MM.1S (cell line): ENCODE measurements around the gene CXCR5.

ENCODE experiments used
- DNase-seq: peaks from one replicate; pipeline ENCODE4 v3.0.0-alpha.2; 2015
- H2AFZ ChIP-seq: fragments of 300-600 bp; sonication (generic); 2 replicates; pipeline ENCODE4 v1.6.0; 2016; ENCODE audit warnings: antibody characterized with exemption, low read length
- H3F3A ChIP-seq: fragments of 300-600 bp; sonication (generic); 2 replicates; pipeline ENCODE4 v1.6.1; 2016; ENCODE audit warnings: mild to moderate bottlenecking, antibody characterized with exemption, low read length, moderate library complexity, mixed read lengths; ENCODE audit not compliant: insufficient read depth
- H3K27ac ChIP-seq: fragments of 300-600 bp; sonication (generic); 2 replicates; pipeline ENCODE4 v1.5.1; 2016; ENCODE audit warnings: mild to moderate bottlenecking, low read length
- H3K27me3 ChIP-seq: fragments of 300-600 bp; sonication (generic); replicated peaks from 2 replicates; pipeline ENCODE4 v1.6.0; 2016; ENCODE audit warnings: low read length; ENCODE audit not compliant: insufficient read depth
- H3K36me3 ChIP-seq: fragments of 300-600 bp; sonication (generic); replicated peaks from 2 replicates; pipeline ENCODE4 v1.6.1; 2016; ENCODE audit warnings: mild to moderate bottlenecking, low read length, mixed read lengths; ENCODE audit not compliant: insufficient read depth
- H3K4me1 ChIP-seq: fragments of 300-600 bp; sonication (generic); 2 replicates; pipeline ENCODE4 v1.6.1; 2016; ENCODE audit warnings: low read length, mixed read lengths
- H3K4me2 ChIP-seq: fragments of 300-600 bp; sonication (generic); 2 replicates; pipeline ENCODE4 v1.6.0; 2016; ENCODE audit warnings: low read depth, low read length
- H3K4me3 ChIP-seq: fragments of 300-600 bp; sonication (generic); 2 replicates; pipeline ENCODE4 v1.5.1; 2016; ENCODE audit warnings: low read length, mixed read lengths
- H3K79me2 ChIP-seq: fragments of 300-600 bp; sonication (generic); 2 replicates; pipeline ENCODE4 v1.6.1; 2016; ENCODE audit warnings: mixed run types, low read length, mixed read lengths
- H3K9ac ChIP-seq: fragments of 300-600 bp; sonication (generic); 2 replicates; pipeline ENCODE4 v1.6.1; 2016; ENCODE audit warnings: low read length, mixed read lengths
- H3K9me2 ChIP-seq: fragments of 300-600 bp; sonication (generic); replicated peaks from 2 replicates; pipeline ENCODE4 v1.6.1; 2016; ENCODE audit warnings: mild to moderate bottlenecking, low read length, mixed read lengths; ENCODE audit not compliant: insufficient read depth
- H3K9me3 ChIP-seq: fragments of 300-600 bp; sonication (generic); replicated peaks from 2 replicates; pipeline ENCODE4 v1.6.1; 2016; ENCODE audit warnings: mild to moderate bottlenecking, low read length, mixed read lengths; ENCODE audit not compliant: insufficient read depth
- H4K20me1 ChIP-seq: fragments of 300-600 bp; sonication (generic); 2 replicates; pipeline ENCODE4 v1.6.1; 2016; ENCODE audit warnings: mild to moderate bottlenecking, low read length, moderate library complexity, mixed read lengths; ENCODE audit not compliant: insufficient read depth
- EZH2 ChIP-seq: fragments of 300-600 bp; sonication (generic); optimal IDR thresholded peaks from 2 replicates; pipeline ENCODE3; 2017; ENCODE audit warnings: low read depth, mild to moderate bottlenecking, antibody characterized with exemption, low read length, mixed read lengths
- EZH2phosphoT487 ChIP-seq: fragments of 300-600 bp; sonication (generic); IDR thresholded peaks from 2 replicates; pipeline ENCODE4 v1.6.1; 2018; ENCODE audit warnings: antibody characterized with exemption, low read length
- TF ChIP-seq, protein P1 (sequence below): fragments of 300-600 bp; sonication (generic); IDR thresholded peaks from 2 replicates; pipeline ENCODE4 v1.5.1; 2016; ENCODE audit warnings: antibody characterized with exemption, low read length, mixed read lengths

The CXCR5 gene

DNA sequence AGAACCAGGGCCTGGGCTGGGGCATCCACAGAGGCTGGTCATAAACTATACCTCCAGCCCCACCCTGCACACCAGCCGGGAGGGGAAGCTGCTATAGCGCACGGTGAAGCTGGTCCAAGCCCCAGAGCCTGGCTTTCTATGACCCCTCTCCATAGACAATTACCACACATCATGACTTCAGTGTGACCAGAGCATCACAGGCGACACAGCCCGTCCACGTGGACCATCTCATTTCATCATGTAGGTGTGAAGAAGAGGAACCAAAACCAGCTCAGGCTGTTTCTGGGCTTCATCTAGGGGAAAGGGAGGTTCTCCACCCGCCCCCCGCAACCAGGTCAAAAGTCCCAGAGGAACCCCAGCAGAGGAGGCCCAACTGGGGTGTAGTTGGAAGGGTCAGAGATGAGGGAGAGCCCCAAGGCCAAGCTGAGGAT is 3.0 kb downstream of the CXCR5 start:
- no peak overlapping the region for H3K27ac ChIP-seq
- no peak for DNase-seq
- H3K4me1 ChIP-seq: peaks cover under 1% of the 10 kb centered on the region; the same call in 1 of the 2 replicates
- no peaks in the 10 kb centered on the region for H3F3A ChIP-seq
- TF ChIP-seq EZH2 (no peak), EZH2phosphoT487 (no peak)
- TF ChIP-seq, protein P1, sequence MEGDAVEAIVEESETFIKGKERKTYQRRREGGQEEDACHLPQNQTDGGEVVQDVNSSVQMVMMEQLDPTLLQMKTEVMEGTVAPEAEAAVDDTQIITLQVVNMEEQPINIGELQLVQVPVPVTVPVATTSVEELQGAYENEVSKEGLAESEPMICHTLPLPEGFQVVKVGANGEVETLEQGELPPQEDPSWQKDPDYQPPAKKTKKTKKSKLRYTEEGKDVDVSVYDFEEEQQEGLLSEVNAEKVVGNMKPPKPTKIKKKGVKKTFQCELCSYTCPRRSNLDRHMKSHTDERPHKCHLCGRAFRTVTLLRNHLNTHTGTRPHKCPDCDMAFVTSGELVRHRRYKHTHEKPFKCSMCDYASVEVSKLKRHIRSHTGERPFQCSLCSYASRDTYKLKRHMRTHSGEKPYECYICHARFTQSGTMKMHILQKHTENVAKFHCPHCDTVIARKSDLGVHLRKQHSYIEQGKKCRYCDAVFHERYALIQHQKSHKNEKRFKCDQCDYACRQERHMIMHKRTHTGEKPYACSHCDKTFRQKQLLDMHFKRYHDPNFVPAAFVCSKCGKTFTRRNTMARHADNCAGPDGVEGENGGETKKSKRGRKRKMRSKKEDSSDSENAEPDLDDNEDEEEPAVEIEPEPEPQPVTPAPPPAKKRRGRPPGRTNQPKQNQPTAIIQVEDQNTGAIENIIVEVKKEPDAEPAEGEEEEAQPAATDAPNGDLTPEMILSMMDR: no peak
- H4K20me1 ChIP-seq: no peaks in the 10 kb centered on the region
- no peak overlapping the region for H3K9ac ChIP-seq
- peaks cover 20% of the 10 kb centered on the region; the same call in 1 of the 2 replicates for H3K27me3 ChIP-seq
- H3K79me2 ChIP-seq: no peaks in the 10 kb centered on the region
- no peak overlapping the region for H2AFZ ChIP-seq
- no peak overlapping the region for H3K4me3 ChIP-seq
- H3K36me3 ChIP-seq: no peaks in the 10 kb centered on the region
- no peak overlapping the region for H3K4me2 ChIP-seq
- no peaks in the 10 kb centered on the region for H3K9me2 ChIP-seq
- H3K9me3 ChIP-seq: no peaks in the 10 kb centered on the region

DNA sequence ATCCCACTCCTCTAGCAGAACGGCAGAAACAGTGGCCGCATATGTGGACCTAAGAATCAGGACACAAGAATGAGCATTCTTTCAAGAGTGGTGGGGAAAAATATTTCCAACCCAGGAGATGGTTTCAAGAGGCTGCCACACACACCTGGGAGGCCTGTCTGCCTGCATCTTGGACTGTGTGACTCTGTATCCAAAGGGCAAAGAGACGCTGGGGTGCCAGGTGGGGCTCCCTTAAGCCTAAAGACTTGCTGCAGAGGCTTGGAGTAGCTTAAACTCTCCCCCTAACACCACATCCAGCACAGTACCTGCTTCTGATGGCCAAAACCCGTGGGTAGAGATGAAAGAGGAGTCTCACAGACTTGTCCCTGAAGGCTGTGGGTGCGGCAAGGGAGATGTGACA is 3.5 kb downstream of the CXCR5 start:
- Histone ChIP-seq H3F3A (no peaks in the 10 kb centered on the region), H3K9ac (no peak overlapping the region), H3K79me2 (no peaks in the 10 kb centered on the region), H3K36me3 (no peaks in the 10 kb centered on the region), H3K27me3 (peaks cover 20% of the 10 kb centered on the region; the same call in 1 of the 2 replicates), H3K27ac (no peak overlapping the region), H3K4me2 (no peak overlapping the region), H3K9me2 (no peaks in the 10 kb centered on the region), H4K20me1 (no peaks in the 10 kb centered on the region), H3K4me3 (no peak overlapping the region), H2AFZ (no peak overlapping the region), H3K4me1 (peaks cover 5% of the 10 kb centered on the region), H3K9me3 (no peaks in the 10 kb centered on the region)
- DNase-seq: no peak
- TF ChIP-seq EZH2: no peak
- TF ChIP-seq EZH2phosphoT487: no peak
- TF ChIP-seq, protein P1: no peak

DNA sequence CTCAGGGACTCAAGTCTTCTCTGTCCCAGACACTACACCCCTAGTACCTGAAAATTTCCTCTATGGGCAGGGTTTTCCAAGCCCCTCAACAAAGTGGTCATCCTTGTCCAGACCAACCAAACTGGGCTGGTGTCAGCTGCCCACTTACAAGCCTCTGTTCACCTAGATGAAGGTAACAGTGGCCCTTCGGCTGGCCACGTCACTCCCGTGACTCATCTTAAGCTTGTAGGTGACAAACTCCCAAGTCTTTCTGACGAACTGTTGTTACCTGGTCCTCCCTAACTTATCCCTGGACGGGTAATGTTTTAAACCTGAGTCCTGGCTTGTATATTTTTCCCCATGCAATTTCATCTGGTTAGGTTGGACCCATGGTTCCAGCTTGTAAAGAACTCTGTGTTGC is 4.7 kb downstream of the CXCR5 start:
- TF ChIP-seq, protein P1: no peak
- no peak for TF ChIP-seq EZH2phosphoT487
- no peak for TF ChIP-seq EZH2

More for the DNA sequence above, 4.7 kb downstream of the CXCR5 start:
- 0 out of 2 replicates have a peak, but pooled peaks cover 3% of the 10 kb centered on the region for H3F3A ChIP-seq
- H3K4me3 ChIP-seq: no peak overlapping the region
- no peak overlapping the region for H2AFZ ChIP-seq
- H3K79me2 ChIP-seq: no peaks in the 10 kb centered on the region
- H3K9ac ChIP-seq: no peak overlapping the region
- no peaks in the 10 kb centered on the region for H3K36me3 ChIP-seq
- no peak overlapping the region for H3K4me2 ChIP-seq
- DNase-seq: no peak
- H4K20me1 ChIP-seq: no peaks in the 10 kb centered on the region
- H3K4me1 ChIP-seq: peaks cover 15% of the 10 kb centered on the region
- no peak overlapping the region for H3K27ac ChIP-seq
- no peaks in the 10 kb centered on the region for H3K9me3 ChIP-seq
- H3K27me3 ChIP-seq: peaks cover 20% of the 10 kb centered on the region; the same call in 1 of the 2 replicates
- no peaks in the 10 kb centered on the region for H3K9me2 ChIP-seq
